Endothelial cell of umbilical vein (primary cell): ENCODE measurements around the gene FAM114A1. TPM values are rescaled to one million over a fixed set of nuclear protein-coding genes. Genes with fewer than 3 reads are reported as not detected.

ENCODE experiments used
- BruUV-seq: library from RNA; stranded (reverse); fragments of 400-500 nt; replicated peaks from 2 replicates; lab custom pipeline; 2021; lab: Mats Ljungman, UMichigan
- CTCF ChIA-PET: fragments of 300-600, 350-600 bp; sonication (Branson Sonifier 250); formaldehyde crosslinking; loops from one replicate; lab custom pipeline; 2021; ENCODE audit warnings: antibody characterized with exemption, inconsistent platforms; lab: Charles Lee
- POLR2A ChIA-PET: fragments of 300-600, 350-600 bp; sonication (Branson Sonifier 250); formaldehyde crosslinking; loops from one replicate; lab custom pipeline; 2021; ENCODE audit warnings: antibody characterized with exemption, inconsistent platforms; lab: Charles Lee
- DNase-seq: peaks from one replicate; pipeline ENCODE4 v3.0.0-alpha.2; 2011; ENCODE audit warnings: low read depth, low spot score
- FAIRE-seq: peaks from 2 replicates; lab custom pipeline; 2011; peaks lifted over from hg19 to GRCh38; lab: Jason Lieb, UNC
- H2AFZ ChIP-seq: 2 replicates; pipeline ENCODE4 v1.6.0; 2012; ENCODE audit warnings: low read depth, low read length, control low read depth, inconsistent platforms
- H3K27ac ChIP-seq: 2 replicates; pipeline ENCODE4 v1.5.1; 2011; ENCODE audit warnings: low read depth, mild to moderate bottlenecking, control low read depth, low read length, moderate library complexity; ENCODE audit not compliant: insufficient read depth
- H3K27me3 ChIP-seq, 2 experiments: 2 replicates each; pipeline versions ENCODE4 v1.6.0 to v1.6.1; 2011; ENCODE audit warnings: low read length in 2 of 2, mixed read lengths in 1 of 2; ENCODE audit not compliant: control insufficient read depth in 2 of 2, insufficient read depth in 2 of 2
- H3K36me3 ChIP-seq, 2 experiments: 2 replicates in 1 of 2; 3 replicates in 1 of 2; pipeline ENCODE4 v1.5.1; 2011; ENCODE audit warnings: low read length in 2 of 2, mild to moderate bottlenecking in 1 of 2, moderate library complexity in 1 of 2; ENCODE audit not compliant: control insufficient read depth in 2 of 2, insufficient read depth in 2 of 2; ENCODE audit errors: extremely low read depth in 1 of 2
- H3K4me1 ChIP-seq: 3 replicates; pipeline ENCODE4 v1.5.1; 2011; ENCODE audit warnings: mild to moderate bottlenecking, low read length; ENCODE audit not compliant: control insufficient read depth, insufficient read depth; ENCODE audit errors: extremely low read depth
- H3K4me2 ChIP-seq: 2 replicates; pipeline ENCODE4 v1.6.1; 2011; ENCODE audit warnings: low read length, control low read depth, mixed read lengths; ENCODE audit not compliant: insufficient read depth
- H3K4me3 ChIP-seq, 3 experiments: fragments of 200-600 bp in 1 of 3; sonication (generic), shearing (Covaris generic) in 1 of 3; replicated peaks in 1 of 3; 2 replicates each; pipeline ENCODE4 v1.5.1; 2011 to 2016; ENCODE audit warnings: control low read depth in 3 of 3, low read length in 3 of 3, mild to moderate bottlenecking in 2 of 3, inconsistent platforms in 1 of 3, low read depth in 1 of 3, moderate library complexity in 1 of 3; ENCODE audit not compliant: insufficient read depth in 1 of 3
- H3K79me2 ChIP-seq: 2 replicates; pipeline ENCODE4 v1.6.0; 2012; ENCODE audit warnings: low read length, inconsistent platforms; ENCODE audit not compliant: control insufficient read depth, insufficient read depth
- H3K9ac ChIP-seq: replicated peaks from 2 replicates; pipeline ENCODE3; 2011; ENCODE audit warnings: low read length, control low read depth; ENCODE audit not compliant: insufficient read depth; ENCODE audit errors: extremely low read depth
- H3K9me1 ChIP-seq: replicated peaks from 3 replicates; pipeline ENCODE4 v1.6.0; 2011; ENCODE audit warnings: mild to moderate bottlenecking, low read length; ENCODE audit not compliant: control insufficient read depth, insufficient read depth; ENCODE audit errors: extremely low read depth
- H3K9me3 ChIP-seq: replicated peaks from 2 replicates; pipeline ENCODE4 v1.5.1; 2012; ENCODE audit warnings: low read length, inconsistent platforms; ENCODE audit not compliant: control insufficient read depth, insufficient read depth
- H4K20me1 ChIP-seq: replicated peaks from 2 replicates; pipeline ENCODE3; 2011; ENCODE audit warnings: mild to moderate bottlenecking, low read length; ENCODE audit not compliant: control insufficient read depth, insufficient read depth; ENCODE audit errors: extremely low read depth
- CTCF ChIP-seq, 2 donors: IDR thresholded peaks; 1 replicate in 1 of 2; 2 replicates in 1 of 2; pipeline ENCODE4 v1.5.1; 2011; ENCODE audit warnings: low read length in 2 of 2, mild to moderate bottlenecking in 2 of 2, moderate library complexity in 2 of 2, control low read depth in 1 of 2, inconsistent platforms in 1 of 2, low read depth in 1 of 2; ENCODE audit not compliant: insufficient read depth in 1 of 2; ENCODE audit errors: extremely low read depth in 1 of 2
- EZH2 ChIP-seq: IDR thresholded peaks from 2 replicates; pipeline ENCODE4 v1.6.1; 2012; ENCODE audit warnings: borderline replicate concordance, low read depth, mild to moderate bottlenecking, moderate library complexity, low read length, inconsistent platforms; ENCODE audit not compliant: severe bottlenecking
- FOS ChIP-seq: IDR thresholded peaks from 2 replicates; pipeline ENCODE4 v1.6.1; 2011; ENCODE audit warnings: mild to moderate bottlenecking, low read length, moderate library complexity, borderline replicate concordance; ENCODE audit not compliant: insufficient read depth
- GATA2 ChIP-seq: IDR thresholded peaks from 2 replicates; pipeline ENCODE4 v1.7.0; 2011; ENCODE audit warnings: low read depth, mild to moderate bottlenecking, moderate library complexity, mixed read lengths, low read length; ENCODE audit not compliant: insufficient read length, insufficient read depth
- JUN ChIP-seq: IDR thresholded peaks from 2 replicates; pipeline ENCODE4 v1.6.1; 2011; ENCODE audit warnings: borderline replicate concordance, low read depth; ENCODE audit not compliant: insufficient read length, insufficient read depth
- MAX ChIP-seq: IDR thresholded peaks from 2 replicates; pipeline ENCODE4 v1.6.1; 2011; ENCODE audit not compliant: insufficient read depth, insufficient read length
- MYC ChIP-seq: IDR thresholded peaks from one replicate; pipeline ENCODE4 v1.6.1; 2011; ENCODE audit warnings: mild to moderate bottlenecking, low read depth, low read length
- POLR2A ChIP-seq: IDR thresholded peaks from 2 replicates; pipeline ENCODE4 v1.6.1; 2012; ENCODE audit warnings: low read depth, mild to moderate bottlenecking, control low read depth, low read length
- POLR2AphosphoS5 ChIP-seq: IDR thresholded peaks from 2 replicates; pipeline ENCODE4 v1.6.1; 2012; ENCODE audit warnings: low read depth, mild to moderate bottlenecking, control low read depth, low read length, moderate library complexity; ENCODE audit not compliant: insufficient read depth
- dilution Hi-C: fragments of 300-500 bp; cut with MboI; formaldehyde crosslinking; loops from one replicate; pipeline ENCODE4 v1.15.0; 2019; ENCODE audit warnings: low sequenced_read_pairs; ENCODE audit not compliant: extremely low pct_ligation_motif_present
- intact Hi-C: fragments of 100-400 bp; cut with micrococcal nuclease; formaldehyde crosslinking; loops from one replicate; pipeline ENCODE4 v1.10.0; 2022
- polyA plus RNA-seq, 4 experiments: library from polyadenylated mRNA; depleted of rRNA in 3 of 4; stranded (reverse) in 3 of 4; unstranded in 1 of 4; fragments of >200 nt; gene quantifications; 2 replicates each; pipeline versions ENCODE4 v1.2.1 to v1.2.3, GENCODE V29; 2011 to 2012; ENCODE audit warnings: missing spikeins in 1 of 4
- total RNA-seq: library from RNA; stranded (reverse); gene quantifications from 2 replicates; pipeline ENCODE4 v1.2.3, GENCODE V29; 2021

The FAM114A1 gene
- total and polyA plus RNA-seq, 2 donors (not counting 3 experiments of a cell fraction or from before 2014, with no cell fraction given) = 99.2 to 118 TPM

GRCh38 chr4:38985410-38986100 lies 117.9 kb downstream of the FAM114A1 start:
- Histone ChIP-seq H3K27ac (no peak overlapping the region), H3K9me1 (no peaks in the 10 kb centered on the region), H4K20me1 (no peaks in the 10 kb centered on the region), H3K4me1 (no peaks in the 10 kb centered on the region), H3K9me3 (no peaks in the 10 kb centered on the region), H3K27me3 (no peaks in the 10 kb centered on the region), H3K4me3 (no peak overlapping the region), H3K36me3 (no peaks in the 10 kb centered on the region), H3K79me2 (no peaks in the 10 kb centered on the region), H2AFZ (no peak overlapping the region), H3K9ac (no peak overlapping the region), H3K4me2 (no peak overlapping the region)
- POLR2A ChIA-PET = no interaction called here
- dilution Hi-C loops (no loop called here), intact Hi-C loops (loop anchor here (5.0 kb wide), 1 partner anchor 57 kb away; no protein-coding TSS in a partner anchor)
- BruUV-seq = no TSS peak
- DNase-seq = no peak
- no peak for FAIRE-seq
- no peak for TF ChIP-seq GATA2
- no peak for TF ChIP-seq JUN
- no peak for TF ChIP-seq EZH2
- TF ChIP-seq MAX = no peak
- no peak for TF ChIP-seq CTCF (IDR thresholded peaks at IDR 0.05; ENCODE audit: extremely low read depth in 1 of 2, insufficient read depth in 1 of 2, low read depth in 1 of 2, low read length in 2 of 2)
- no peak for TF ChIP-seq FOS
- TF ChIP-seq POLR2A = no peak
- no peak for TF ChIP-seq MYC
- no peak for TF ChIP-seq POLR2AphosphoS5
- CTCF ChIA-PET = interaction anchor here (0.9 to 1.7 kb wide), 3 partner anchors 9 to 73 kb away, joined by 3 to 5 read pairs (median 4); no protein-coding TSS in a partner anchor
